ENCODE results near the gene MAD1L1.
A peak's percentile ranks its signal among the peaks of the same experiment; 100 is the strongest.

The MAD1L1 gene

DNA sequence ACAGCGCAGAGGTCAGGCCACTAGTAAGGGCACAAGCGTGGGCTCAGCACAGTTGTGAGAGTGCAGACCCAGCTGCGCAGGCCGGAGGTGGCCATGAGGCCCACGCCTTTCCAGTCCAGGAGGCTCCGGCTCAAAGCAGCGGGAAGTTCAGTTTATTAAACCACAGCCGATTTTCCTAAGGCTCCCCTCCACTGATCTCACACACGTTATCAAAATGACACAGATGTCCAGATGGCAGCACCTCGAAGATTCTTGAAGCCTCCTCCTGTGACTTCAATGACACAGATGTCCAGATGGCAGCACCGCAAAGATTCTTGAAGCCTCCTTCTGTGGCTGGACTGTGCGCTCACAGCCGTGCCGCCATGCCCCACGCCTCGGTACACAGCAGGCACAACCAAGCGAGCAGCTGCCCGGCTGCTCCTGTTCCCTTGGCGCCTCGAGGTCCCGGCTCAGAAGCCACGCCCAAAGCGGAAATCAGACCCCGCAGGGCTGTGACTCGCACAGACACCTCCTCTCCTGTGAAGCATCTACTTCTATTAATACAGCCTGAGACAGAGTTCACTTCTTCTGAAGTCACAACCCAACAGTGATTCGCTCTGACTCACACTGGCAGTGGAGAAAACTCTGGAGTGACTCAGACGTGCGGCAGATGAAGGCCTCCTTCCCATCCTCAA, 122.7 kb downstream of the MAD1L1 start:
- DNase-seq (ENCODE audit: low read depth): peak; percentile 98
- no peak overlapping the region for H3K4me3 ChIP-seq (ENCODE audit: control insufficient read depth, low read depth, low read length)
- TF ChIP-seq, protein P1, sequence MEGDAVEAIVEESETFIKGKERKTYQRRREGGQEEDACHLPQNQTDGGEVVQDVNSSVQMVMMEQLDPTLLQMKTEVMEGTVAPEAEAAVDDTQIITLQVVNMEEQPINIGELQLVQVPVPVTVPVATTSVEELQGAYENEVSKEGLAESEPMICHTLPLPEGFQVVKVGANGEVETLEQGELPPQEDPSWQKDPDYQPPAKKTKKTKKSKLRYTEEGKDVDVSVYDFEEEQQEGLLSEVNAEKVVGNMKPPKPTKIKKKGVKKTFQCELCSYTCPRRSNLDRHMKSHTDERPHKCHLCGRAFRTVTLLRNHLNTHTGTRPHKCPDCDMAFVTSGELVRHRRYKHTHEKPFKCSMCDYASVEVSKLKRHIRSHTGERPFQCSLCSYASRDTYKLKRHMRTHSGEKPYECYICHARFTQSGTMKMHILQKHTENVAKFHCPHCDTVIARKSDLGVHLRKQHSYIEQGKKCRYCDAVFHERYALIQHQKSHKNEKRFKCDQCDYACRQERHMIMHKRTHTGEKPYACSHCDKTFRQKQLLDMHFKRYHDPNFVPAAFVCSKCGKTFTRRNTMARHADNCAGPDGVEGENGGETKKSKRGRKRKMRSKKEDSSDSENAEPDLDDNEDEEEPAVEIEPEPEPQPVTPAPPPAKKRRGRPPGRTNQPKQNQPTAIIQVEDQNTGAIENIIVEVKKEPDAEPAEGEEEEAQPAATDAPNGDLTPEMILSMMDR (conservative IDR thresholded peaks at IDR 0.05; ENCODE audit: control insufficient read depth, insufficient read depth, low read depth, low read length): no peak

DNA sequence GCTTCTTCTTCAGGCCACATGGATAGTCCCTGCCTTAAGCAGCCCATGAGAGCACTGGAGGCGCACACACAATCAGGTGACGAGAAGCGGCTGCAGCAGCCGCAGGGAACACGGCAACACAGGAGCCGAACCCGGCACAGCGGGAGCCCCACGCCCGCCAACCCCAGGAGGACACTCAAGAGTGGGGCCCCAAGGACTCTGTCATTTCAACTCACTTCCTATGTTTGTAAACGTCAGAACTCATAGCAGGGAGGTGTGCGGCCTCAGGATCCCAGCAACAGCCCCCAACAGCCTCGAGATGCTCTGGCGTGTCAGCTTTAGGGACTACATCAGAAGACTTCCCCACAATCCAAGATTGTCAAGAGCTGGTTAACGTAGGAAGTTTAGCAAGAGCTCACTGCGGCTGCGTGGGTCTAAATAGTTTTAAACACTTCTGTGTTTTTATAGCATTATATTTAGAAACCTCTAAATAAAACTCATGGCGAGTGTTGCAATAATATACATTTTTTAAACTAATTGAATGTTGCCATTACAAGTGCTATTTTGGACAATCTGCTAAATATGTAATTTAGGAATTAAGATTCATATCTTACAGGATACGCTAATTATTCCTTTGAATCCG, 123.4 kb downstream of the MAD1L1 start:
- no peak for DNase-seq (ENCODE audit: low read depth)
- H3K4me3 ChIP-seq (ENCODE audit: control insufficient read depth, low read depth, low read length): no peak overlapping the region
- TF ChIP-seq, protein P1 (conservative IDR thresholded peaks at IDR 0.05; ENCODE audit: control insufficient read depth, insufficient read depth, low read depth, low read length): no peak

DNA sequence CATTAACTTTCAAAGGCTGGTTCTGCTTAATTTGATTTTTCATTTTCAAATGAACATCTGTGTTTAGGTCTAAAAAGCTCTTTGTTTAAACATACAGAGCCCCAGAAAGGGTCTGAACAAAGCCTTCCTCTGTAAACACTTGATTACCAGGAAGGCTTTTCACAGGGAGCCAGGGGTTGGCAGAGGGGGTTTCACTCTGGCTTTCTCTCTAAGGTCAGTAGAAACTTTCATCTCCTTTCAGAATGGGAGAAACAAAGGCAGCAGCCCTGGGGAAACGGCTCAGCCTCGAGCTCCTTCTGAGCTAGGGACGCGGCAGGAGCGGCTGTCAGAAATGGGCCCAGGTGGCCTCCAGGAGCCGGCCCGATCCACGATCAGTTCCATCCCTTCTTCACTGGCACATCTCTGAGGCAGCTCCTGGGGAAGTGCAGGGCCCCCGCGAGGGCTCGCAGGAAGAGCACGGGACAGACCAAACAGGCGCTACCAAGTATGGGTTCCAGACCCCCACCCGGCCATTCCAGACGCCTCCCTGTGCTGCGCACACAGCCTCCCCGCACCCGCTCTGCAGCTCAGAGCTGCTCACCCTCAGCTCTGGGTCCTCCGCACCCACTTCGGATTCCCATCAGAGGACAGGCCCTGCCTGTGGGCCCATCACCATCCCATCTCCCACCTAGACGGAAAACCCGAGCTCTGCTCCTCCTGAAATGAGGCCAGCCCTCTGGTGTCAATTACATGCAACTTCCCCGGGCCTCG, 124.1 kb downstream of the MAD1L1 start:
- TF ChIP-seq, protein P1 (conservative IDR thresholded peaks at IDR 0.05; ENCODE audit: control insufficient read depth, insufficient read depth, low read depth, low read length): no peak
- no peak for DNase-seq (ENCODE audit: low read depth)
- no peak overlapping the region for H3K4me3 ChIP-seq (ENCODE audit: control insufficient read depth, low read depth, low read length)

DNA sequence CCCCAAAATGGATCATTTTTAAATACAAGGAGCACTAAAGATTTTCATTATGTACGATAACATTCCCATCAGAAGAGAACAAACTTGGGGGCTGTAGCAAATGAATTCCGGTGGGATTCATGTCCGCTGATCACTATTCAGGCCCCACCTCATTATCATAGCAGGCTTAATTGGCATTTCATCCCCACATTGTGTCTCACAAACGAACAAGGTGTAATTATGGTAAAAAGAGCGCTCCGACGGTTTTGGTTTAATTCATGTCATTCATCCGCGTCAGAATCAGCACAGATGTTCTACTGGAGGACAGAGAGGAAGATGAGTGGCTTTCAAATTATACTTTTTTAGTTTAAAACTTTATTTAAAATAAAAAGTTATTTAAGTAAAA, 124.7 kb downstream of the MAD1L1 start:
- TF ChIP-seq, protein P1 (conservative IDR thresholded peaks at IDR 0.05; ENCODE audit: control insufficient read depth, insufficient read depth, low read depth, low read length): no peak
- no peak for DNase-seq (ENCODE audit: low read depth)
- no peak overlapping the region for H3K4me3 ChIP-seq (ENCODE audit: control insufficient read depth, low read depth, low read length)

DNA sequence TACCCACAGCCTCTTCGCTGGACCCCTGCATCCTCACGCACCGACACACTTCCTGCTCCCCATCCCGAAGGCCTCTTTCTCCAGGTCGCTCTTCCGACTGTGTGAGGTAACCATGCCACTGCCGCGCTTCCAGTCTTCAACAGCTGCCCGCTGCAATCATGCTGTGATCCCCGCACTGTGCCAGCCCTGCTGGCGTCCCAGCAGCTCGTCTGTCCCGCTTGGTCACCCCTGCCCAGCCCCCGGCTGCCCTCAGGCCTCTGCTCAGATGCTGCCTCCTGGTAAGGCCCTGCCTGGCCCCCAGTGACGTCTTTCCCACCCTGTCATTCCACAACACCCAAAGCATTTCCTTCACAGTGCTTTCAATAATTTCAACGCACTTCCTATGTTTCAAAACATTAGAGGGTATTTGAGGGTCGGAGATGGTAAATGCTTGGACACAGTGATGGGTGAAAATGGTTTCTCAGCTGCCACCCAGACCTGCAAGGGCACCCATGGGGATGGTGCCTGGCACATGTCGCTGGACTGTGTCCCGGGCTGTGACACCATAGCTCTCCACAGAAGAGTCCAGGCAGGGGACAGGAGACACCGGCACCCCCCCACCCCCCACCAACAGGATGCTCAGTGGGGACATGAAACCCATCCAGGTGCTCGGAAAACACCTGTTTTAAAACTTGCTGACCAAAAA, 125.2 kb downstream of the MAD1L1 start:
- H3K4me3 ChIP-seq (ENCODE audit: control insufficient read depth, low read depth, low read length): no peak overlapping the region
- TF ChIP-seq, protein P1 (conservative IDR thresholded peaks at IDR 0.05; ENCODE audit: control insufficient read depth, insufficient read depth, low read depth, low read length): no peak
- no peak for DNase-seq (ENCODE audit: low read depth)

DNA sequence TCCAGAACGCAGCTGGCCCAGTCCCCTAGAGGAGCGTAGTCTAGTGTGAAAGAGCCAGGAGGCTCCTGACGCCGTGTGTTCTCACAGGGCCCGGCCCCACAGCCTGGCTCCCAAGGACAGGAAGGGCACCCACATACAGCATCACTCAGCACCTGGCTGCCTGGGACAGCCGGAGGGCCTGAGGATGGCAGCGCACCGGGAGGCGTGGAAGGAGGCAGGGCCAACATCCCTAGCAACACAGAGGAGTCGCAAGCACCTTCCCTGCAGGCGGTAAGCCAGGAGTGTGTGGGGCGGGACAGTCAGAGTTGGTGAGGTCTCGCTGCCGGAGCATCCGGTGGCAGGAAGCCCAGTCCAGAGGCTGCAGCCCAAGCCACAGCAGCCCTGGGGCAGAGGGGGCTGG, 125.8 kb downstream of the MAD1L1 start:
- no peak overlapping the region for H3K4me3 ChIP-seq (ENCODE audit: control insufficient read depth, low read depth, low read length)
- DNase-seq (ENCODE audit: low read depth): peak; percentile 52
- TF ChIP-seq, protein P1 (conservative IDR thresholded peaks at IDR 0.05; ENCODE audit: control insufficient read depth, insufficient read depth, low read depth, low read length): no peak

Data from fibroblast of mammary gland (primary cell).